IMR-90 (cell line): ENCODE results near the gene KLHL41. TPM values are rescaled to one million over a fixed set of nuclear protein-coding genes. Genes with fewer than 3 reads are reported as not detected.

Source experiments
- ATAC-seq: fragments of 200-7000 bp; cut with Tn5 transposase; 2 replicates; pipeline ENCODE4 v1.9.1; 2020; ENCODE audit warnings: low read depth, mild to moderate bottlenecking, moderate library complexity
- BruUV-seq: library from RNA; stranded (reverse); fragments of 400-500 nt; replicated peaks from 2 replicates; lab custom pipeline; 2021; lab: Mats Ljungman, UMichigan
- CTCF ChIA-PET: fragments of 300-600 bp; formaldehyde crosslinking; extraction: SDS; loops from one replicate; lab custom pipeline; 2021; ENCODE audit warnings: antibody characterized with exemption; lab: Yijun Ruan, JAX
- POLR2A ChIA-PET: fragments of 300-600 bp; sonication (Branson Sonifier 250); formaldehyde crosslinking; loops from one replicate; lab custom pipeline; 2022; ENCODE audit warnings: antibody characterized with exemption; ENCODE audit not compliant: unreplicated experiment; lab: Charles Lee
- DNase-seq: peaks from one replicate; pipeline ENCODE4 v3.0.0; 2013
- H2AFZ ChIP-seq: replicated peaks from 2 replicates; pipeline ENCODE3; 2013; ENCODE audit warnings: low read length, mild to moderate bottlenecking; ENCODE audit not compliant: poor library complexity
- H2AK5ac ChIP-seq: 2 replicates; pipeline ENCODE4 v1.6.1; 2013; ENCODE audit warnings: low read depth, low read length, inconsistent platforms
- H2AK9ac ChIP-seq: replicated peaks from 2 replicates; pipeline ENCODE3; 2013; ENCODE audit warnings: mild to moderate bottlenecking, low read depth, low read length, moderate library complexity; ENCODE audit not compliant: poor library complexity
- H2BK120ac ChIP-seq: 2 replicates; pipeline ENCODE4 v1.6.1; 2013; ENCODE audit warnings: low read depth, low read length, inconsistent platforms
- H2BK15ac ChIP-seq: 3 replicates; pipeline ENCODE4 v1.6.1; 2013; ENCODE audit warnings: low read depth, low read length, inconsistent platforms
- H2BK20ac ChIP-seq: 2 replicates; pipeline ENCODE4 v1.6.1; 2013; ENCODE audit warnings: low read depth, mild to moderate bottlenecking, inconsistent platforms, low read length, moderate library complexity
- H2BK5ac ChIP-seq: 2 replicates; pipeline ENCODE4 v1.6.1; 2013; ENCODE audit warnings: mild to moderate bottlenecking, low read depth, low read length, inconsistent platforms; ENCODE audit not compliant: poor library complexity, severe bottlenecking
- H3K14ac ChIP-seq: replicated peaks from 2 replicates; pipeline ENCODE4 v1.6.1; 2013; ENCODE audit warnings: low read depth, low read length, inconsistent platforms
- H3K18ac ChIP-seq: 2 replicates; pipeline ENCODE4 v1.6.1; 2013; ENCODE audit warnings: low read depth, low read length, control low read depth
- H3K23ac ChIP-seq: 2 replicates; pipeline ENCODE4 v1.6.1; 2013; ENCODE audit warnings: low read depth, low read length, inconsistent platforms
- H3K27ac ChIP-seq: 2 replicates; pipeline ENCODE4 v1.5.1; 2013; ENCODE audit warnings: mild to moderate bottlenecking, control low read depth, low read length; ENCODE audit not compliant: insufficient read depth
- H3K27me3 ChIP-seq: 2 replicates; pipeline ENCODE4 v1.6.1; 2013; ENCODE audit warnings: low read length; ENCODE audit not compliant: control insufficient read depth, insufficient read depth
- H3K36me3 ChIP-seq: 2 replicates; pipeline ENCODE4 v1.6.1; 2013; ENCODE audit warnings: low read length, mixed read lengths; ENCODE audit not compliant: control insufficient read depth, insufficient read depth
- H3K4ac ChIP-seq: 2 replicates; pipeline ENCODE4 v1.6.1; 2013; ENCODE audit warnings: low read depth, low read length, inconsistent platforms
- H3K4me1 ChIP-seq: 2 replicates; pipeline ENCODE4 v1.6.1; 2013; ENCODE audit warnings: low read length, mixed read lengths; ENCODE audit not compliant: control insufficient read depth, insufficient read depth
- H3K4me2 ChIP-seq: 2 replicates; pipeline ENCODE4 v1.6.1; 2013; ENCODE audit warnings: low read depth, mild to moderate bottlenecking, control low read depth, low read length, moderate library complexity
- H3K4me3 ChIP-seq: 2 replicates; pipeline ENCODE4 v1.5.1; 2013; ENCODE audit warnings: low read depth, mild to moderate bottlenecking, control low read depth, low read length, moderate library complexity; ENCODE audit not compliant: insufficient read depth
- H3K56ac ChIP-seq: 2 replicates; pipeline ENCODE4 v1.6.1; 2013; ENCODE audit warnings: low read length, inconsistent platforms; ENCODE audit not compliant: insufficient read depth; ENCODE audit errors: extremely low read depth
- H3K79me1 ChIP-seq, 2 experiments: 2 replicates each; pipeline ENCODE4 v1.6.1; 2013; ENCODE audit warnings: low read length in 2 of 2, inconsistent platforms in 1 of 2, low read depth in 1 of 2
- H3K9ac ChIP-seq: 2 replicates; pipeline ENCODE4 v1.6.1; 2013; ENCODE audit warnings: low read depth, low read length, control low read depth
- H3K9me1 ChIP-seq: 2 replicates; pipeline ENCODE4 v1.6.1; 2013; ENCODE audit warnings: low read length, inconsistent platforms; ENCODE audit not compliant: insufficient read depth
- H3K9me3 ChIP-seq: 2 replicates; pipeline ENCODE4 v1.6.1; 2013; ENCODE audit warnings: low read length; ENCODE audit not compliant: control insufficient read depth, insufficient read depth
- H4K20me1 ChIP-seq: 2 replicates; pipeline ENCODE4 v1.6.1; 2013; ENCODE audit warnings: low read length, inconsistent platforms; ENCODE audit not compliant: insufficient read depth
- H4K5ac ChIP-seq: 2 replicates; pipeline ENCODE4 v1.6.1; 2013; ENCODE audit warnings: mild to moderate bottlenecking, low read depth, low read length, control low read depth
- H4K8ac ChIP-seq, 2 experiments: 2 replicates each; pipeline ENCODE4 v1.6.1; 2013; ENCODE audit warnings: low read depth in 2 of 2, low read length in 2 of 2, control low read depth in 1 of 2, inconsistent platforms in 1 of 2
- H4K91ac ChIP-seq: 2 replicates; pipeline ENCODE4 v1.6.1; 2013; ENCODE audit warnings: low read depth, low read length, inconsistent platforms; ENCODE audit not compliant: insufficient read depth
- CTCF ChIP-seq: conservative IDR thresholded peaks from 2 replicates; pipeline ENCODE4 v1.5.1; 2012; ENCODE audit warnings: mild to moderate bottlenecking, low read depth, low read length, improper control_type of control experiment
- MAZ ChIP-seq: IDR thresholded peaks from 2 replicates; pipeline ENCODE4 v1.6.1; 2012; ENCODE audit warnings: low read depth, mild to moderate bottlenecking, low read length, improper control_type of control experiment, moderate library complexity, borderline replicate concordance
- MXI1 ChIP-seq: IDR thresholded peaks from 2 replicates; pipeline ENCODE4 v1.6.1; 2012; ENCODE audit warnings: low read depth, mild to moderate bottlenecking, low read length, moderate library complexity, borderline replicate concordance
- NFE2L2 ChIP-seq: fragments of 150-350 bp; IDR thresholded peaks from 2 replicates; pipeline ENCODE4 v1.6.1; 2016; ENCODE audit warnings: low read depth, mild to moderate bottlenecking, low read length
- POLR2A ChIP-seq: IDR thresholded peaks from 2 replicates; pipeline ENCODE4 v1.6.1; 2012; ENCODE audit warnings: mild to moderate bottlenecking, low read depth, low read length
- RFX5 ChIP-seq: IDR thresholded peaks from 2 replicates; pipeline ENCODE4 v1.8.0; 2012; ENCODE audit warnings: low read depth, mild to moderate bottlenecking, low read length, moderate library complexity
- SMC3 ChIP-seq: fragments of 150-350 bp; IDR thresholded peaks from 2 replicates; pipeline ENCODE4 v1.6.1; 2016; ENCODE audit warnings: low read depth, mild to moderate bottlenecking, antibody characterized with exemption, low read length, moderate library complexity
- WGBS, 2 experiments: methylation state at CpG; one replicate each; pipeline versions ENCODE4 v1.1.5 to v1.1.7; 2013; ENCODE audit warnings: missing lambda C conversion rate in 2 of 2; ENCODE audit not compliant: insufficient read length in 1 of 2; ENCODE audit errors: extremely low coverage in 2 of 2; 5-methylcytosine and 5-hydroxymethylcytosine counted together
- dilution Hi-C: fragments of 300-500 bp; cut with HindIII; formaldehyde crosslinking; loops from one replicate; pipeline ENCODE4 v1.14.3; 2018; ENCODE audit warnings: low sequenced_read_pairs; ENCODE audit not compliant: unreplicated experiment
- in situ Hi-C: fragments of 300-500 bp; cut with MboI; formaldehyde crosslinking; loops from 3 replicates; pipeline ENCODE4 v1.14.3; 2019; ENCODE audit warnings: low sequenced_read_pairs, inconsistent platforms, mixed read lengths
- intact Hi-C: fragments of 100-400 bp; cut with micrococcal nuclease; formaldehyde crosslinking; loops from 2 replicates; pipeline ENCODE4 v1.10.0; 2022
- polyA plus RNA-seq, 3 experiments: library from polyadenylated mRNA; depleted of rRNA; stranded (reverse); fragments of >200 nt; gene quantifications; 2 replicates each; pipeline ENCODE4 v1.2.3, GENCODE V29; 2012; ENCODE audit warnings: low replicate concordance in 1 of 3
- total RNA-seq: library from RNA; depleted of rRNA; stranded (reverse); fragments of >200 nt; gene quantifications from 2 replicates; pipeline ENCODE4 v1.2.3, GENCODE V29; 2012
- TF ChIP-seq, protein P1 (sequence below): fragments of 150-350 bp; IDR thresholded peaks from 2 replicates; pipeline ENCODE4 v1.6.1; 2016; ENCODE audit warnings: low read depth, mild to moderate bottlenecking, low read length, moderate library complexity, borderline replicate concordance

The KLHL41 gene
- total and polyA plus RNA-seq, 2 of the 4 experiments (the other 2 are of a cell fraction), result 0.10 to 0.18 TPM

DNA sequence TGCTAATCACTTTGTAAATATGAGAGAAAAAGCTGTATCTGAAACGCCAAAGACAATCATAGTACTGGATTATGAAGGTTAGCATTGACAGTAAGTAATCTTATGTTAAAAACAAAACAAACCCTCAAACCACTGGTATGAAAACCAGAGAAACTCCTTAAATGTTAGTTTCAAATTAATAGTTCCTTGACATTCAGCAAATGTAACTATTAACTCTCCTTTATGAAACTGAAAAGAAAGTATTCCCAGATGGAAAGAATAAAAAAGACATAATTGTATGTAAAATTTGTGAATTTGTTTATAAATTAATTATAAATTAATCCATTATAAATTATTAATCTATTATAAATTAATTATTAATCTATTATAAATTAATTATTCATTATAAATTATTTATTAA, 51.9 kb downstream of the KLHL41 start:
- no peaks in the 10 kb centered on the region for H3K27me3 ChIP-seq
- H3K79me1 ChIP-seq, result no peaks in the 10 kb centered on the region
- no peak overlapping the region for H4K8ac ChIP-seq
- ATAC-seq (no peak), DNase-seq (no peak)
- H4K20me1 ChIP-seq, result no peaks in the 10 kb centered on the region
- H3K36me3 ChIP-seq, result peaks cover 2% of the 10 kb centered on the region; the same call in 1 of the 2 replicates
- H3K14ac ChIP-seq, result no peak overlapping the region
- no CpG with 5 or more reads among the region's 1 CpG for WGBS, 2 experiments
- H2AK5ac ChIP-seq, result no peak overlapping the region
- H3K9ac ChIP-seq, result no peak overlapping the region
- H2BK5ac ChIP-seq, result no peak overlapping the region
- ChIA-PET CTCF (no interaction called here), POLR2A (no interaction called here)
- H2BK120ac ChIP-seq, result no peak overlapping the region
- H3K4ac ChIP-seq, result no peak overlapping the region
- no peak overlapping the region for H3K4me2 ChIP-seq
- no peak for TF ChIP-seq SMC3
- no peak for TF ChIP-seq NFE2L2
- no peak for TF ChIP-seq MXI1
- no peak for TF ChIP-seq MAZ
- TF ChIP-seq RFX5, result no peak
- TF ChIP-seq POLR2A, result no peak
- TF ChIP-seq, protein P1, sequence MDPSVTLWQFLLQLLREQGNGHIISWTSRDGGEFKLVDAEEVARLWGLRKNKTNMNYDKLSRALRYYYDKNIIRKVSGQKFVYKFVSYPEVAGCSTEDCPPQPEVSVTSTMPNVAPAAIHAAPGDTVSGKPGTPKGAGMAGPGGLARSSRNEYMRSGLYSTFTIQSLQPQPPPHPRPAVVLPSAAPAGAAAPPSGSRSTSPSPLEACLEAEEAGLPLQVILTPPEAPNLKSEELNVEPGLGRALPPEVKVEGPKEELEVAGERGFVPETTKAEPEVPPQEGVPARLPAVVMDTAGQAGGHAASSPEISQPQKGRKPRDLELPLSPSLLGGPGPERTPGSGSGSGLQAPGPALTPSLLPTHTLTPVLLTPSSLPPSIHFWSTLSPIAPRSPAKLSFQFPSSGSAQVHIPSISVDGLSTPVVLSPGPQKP, result no peak
- no peak for TF ChIP-seq CTCF
- H3K56ac ChIP-seq, result no peak overlapping the region
- no peaks in the 10 kb centered on the region for H3K9me1 ChIP-seq
- in situ Hi-C loops (no loop called here), dilution Hi-C loops (no loop called here), intact Hi-C loops (no loop called here)
- H3K4me3 ChIP-seq, result no peak overlapping the region
- no peak overlapping the region for H2BK15ac ChIP-seq
- H3K27ac ChIP-seq, result no peak overlapping the region
- H3K18ac ChIP-seq, result no peak overlapping the region
- H2AK9ac ChIP-seq, result no peak overlapping the region
- BruUV-seq, result no TSS peak
- H4K5ac ChIP-seq, result no peak overlapping the region
- H3K9me3 ChIP-seq, result no peaks in the 10 kb centered on the region
- H2AFZ ChIP-seq, result no peak overlapping the region
- no peak overlapping the region for H4K91ac ChIP-seq
- no peaks in the 10 kb centered on the region for H3K4me1 ChIP-seq
- no peak overlapping the region for H2BK20ac ChIP-seq
- no peak overlapping the region for H3K23ac ChIP-seq
